HPDE6-E6E7 (cell line): ENCODE data around the gene CFL1.
"Not testable (repeated sequence)": the region's sequence is repeated elsewhere in the genome, so short reads cannot be mapped to it uniquely, and the experiment has no call there.

Experiments
- DNase-seq: peaks from one replicate; pipeline ENCODE4 v3.0.0; 2011; ENCODE audit warnings: missing footprints; ENCODE audit errors: extremely low spot score

Gene CFL1

GRCh38 chr11:65859095-65859811 lies 1.3 kb upstream of the CFL1 start:
- DNase-seq = peak; percentile 86

- DNase-seq = no peak
These were observed 704 bp upstream of the CFL1 start for GRCh38 chr11:65858681-65859087.

- DNase-seq = no peak
These were observed 504 bp downstream of the CFL1 start for GRCh38 chr11:65857500-65857852.

- no peak for DNase-seq
These were observed 1.1 kb downstream of the CFL1 start for GRCh38 chr11:65856689-65857499.

GRCh38 chr11:65855927-65856363 lies 2.0 kb downstream of the CFL1 start:
- DNase-seq = no peak

GRCh38 chr11:65854852-65855837 lies 2.8 kb downstream of the CFL1 start:
- no peak for DNase-seq

GRCh38 chr11:65854161-65854592 lies 3.8 kb downstream of the CFL1 start:
- DNase-seq = no peak

- DNase-seq = no peak
These were observed 4.6 kb downstream of the CFL1 start for GRCh38 chr11:65853246-65853979.

- DNase-seq = no peak
These were observed 5.3 kb downstream of the CFL1 start for GRCh38 chr11:65852508-65853245.

GRCh38 chr11:65851811-65852507 lies 6.0 kb downstream of the CFL1 start:
- no peak for DNase-seq

GRCh38 chr11:65851083-65851579 lies 6.8 kb downstream of the CFL1 start:
- DNase-seq = no peak

- no peak for DNase-seq
These were observed 7.5 kb downstream of the CFL1 start for GRCh38 chr11:65850217-65851082.

- DNase-seq = no peak
These were observed 8.2 kb downstream of the CFL1 start for GRCh38 chr11:65849771-65850216.

- DNase-seq = no peak
These were observed 8.6 kb downstream of the CFL1 start for GRCh38 chr11:65849366-65849765.

GRCh38 chr11:65848693-65849092 lies 9.3 kb downstream of the CFL1 start:
- not testable (repeated sequence) for DNase-seq

- no peak for DNase-seq
These were observed 10.2 kb downstream of the CFL1 start for GRCh38 chr11:65847746-65848145.

GRCh38 chr11:65844231-65844872 lies 13.6 kb downstream of the CFL1 start:
- no peak for DNase-seq

- DNase-seq = no peak
These were observed 14.2 kb downstream of the CFL1 start for GRCh38 chr11:65843811-65844210.
